Jurkat, Clone E6-1 (cell line): ENCODE measurements around the gene TBX20.
"Not testable (repeated sequence)": the region's sequence is repeated elsewhere in the genome, so short reads cannot be mapped to it uniquely, and the experiment has no call there.

ENCODE experiments used
- DNase-seq: peaks from one replicate; pipeline ENCODE4 v3.0.0-alpha.2; 2011; ENCODE audit warnings: low read depth, low spot score
- H3K4me3 ChIP-seq: 2 replicates; pipeline ENCODE4 v1.5.1; 2011; ENCODE audit warnings: mild to moderate bottlenecking, low read length, control low read depth, moderate library complexity

Gene TBX20

GRCh38 chr7:35232994-35233393, 20.9 kb downstream of the TBX20 start:
- no peak for DNase-seq
- no peak overlapping the region for H3K4me3 ChIP-seq

- not testable (repeated sequence) for H3K4me3 ChIP-seq, DNase-seq
These were observed 22.7 kb downstream of the TBX20 start for GRCh38 chr7:35231221-35231620.

GRCh38 chr7:35229116-35229780, 24.7 kb downstream of the TBX20 start:
- DNase-seq, H3K4me3 ChIP-seq: not testable (repeated sequence)

- not testable (repeated sequence) for DNase-seq
These were observed 25.3 kb downstream of the TBX20 start for GRCh38 chr7:35228496-35229051.

GRCh38 chr7:35227438-35227837, 26.5 kb downstream of the TBX20 start:
- not testable (repeated sequence) for DNase-seq, H3K4me3 ChIP-seq

More at GRCh38 chr7:35228496-35229051, 25.3 kb downstream of the TBX20 start:
- H3K4me3 ChIP-seq = not testable (repeated sequence)

GRCh38 chr7:35222445-35222844, 31.5 kb downstream of the TBX20 start:
- not testable (repeated sequence) for H3K4me3 ChIP-seq, DNase-seq

GRCh38 chr7:35220176-35220575, 33.7 kb downstream of the TBX20 start:
- not testable (repeated sequence) for H3K4me3 ChIP-seq, DNase-seq

- not testable (repeated sequence) for H3K4me3 ChIP-seq, DNase-seq
These were observed 37.9 kb downstream of the TBX20 start for GRCh38 chr7:35216033-35216432.

- H3K4me3 ChIP-seq = not testable (repeated sequence)
These were observed 38.8 kb downstream of the TBX20 start for GRCh38 chr7:35215063-35215462.

GRCh38 chr7:35206924-35207323, 47.0 kb downstream of the TBX20 start:
- DNase-seq, H3K4me3 ChIP-seq: not testable (repeated sequence)

More at GRCh38 chr7:35215063-35215462, 38.8 kb downstream of the TBX20 start:
- DNase-seq = not testable (repeated sequence)

- H3K4me3 ChIP-seq, DNase-seq: not testable (repeated sequence)
These were observed 49.0 kb downstream of the TBX20 start for GRCh38 chr7:35204850-35205249.

- not testable (repeated sequence) for H3K4me3 ChIP-seq, DNase-seq
These were observed 49.9 kb downstream of the TBX20 start for GRCh38 chr7:35204031-35204430.

GRCh38 chr7:35202353-35202752, 51.5 kb downstream of the TBX20 start:
- not testable (repeated sequence) for DNase-seq, H3K4me3 ChIP-seq

- not testable (repeated sequence) for DNase-seq, H3K4me3 ChIP-seq
These were observed 53.7 kb downstream of the TBX20 start for GRCh38 chr7:35200170-35200569.

GRCh38 chr7:35198370-35199140, 55.3 kb downstream of the TBX20 start:
- not testable (repeated sequence) for H3K4me3 ChIP-seq, DNase-seq

GRCh38 chr7:35191571-35191970, 62.3 kb downstream of the TBX20 start:
- not testable (repeated sequence) for DNase-seq, H3K4me3 ChIP-seq

- not testable (repeated sequence) for H3K4me3 ChIP-seq, DNase-seq
These were observed 63.6 kb downstream of the TBX20 start for GRCh38 chr7:35190146-35190773.

- DNase-seq, H3K4me3 ChIP-seq: not testable (repeated sequence)
These were observed 67.1 kb downstream of the TBX20 start for GRCh38 chr7:35186751-35187150.

- no peak for DNase-seq
- H3K4me3 ChIP-seq = no peak overlapping the region
These were observed 67.8 kb downstream of the TBX20 start for GRCh38 chr7:35185908-35186731.
